GM21447 (cell line): ENCODE measurements around the gene MAT2B.
A peak's percentile ranks its signal among the peaks of the same experiment; 100 is the strongest.

Source experiments
- ATAC-seq: cut with Tn5 transposase; IDR thresholded peaks from one replicate; pipeline ENCODE4 v1.9.1; 2021; ENCODE audit not compliant: unreplicated experiment

The MAT2B gene

GRCh38 chr5:163505368-163506094, at the start of gene MAT2B:
Gene MAT2B (plus strand): TSS chr5:163505619. CDS start chr5:163505687, 68 bp downstream.
- ATAC-seq = peak; percentile 81

- ATAC-seq = no peak
Measured at GRCh38 chr5:163456029-163456589, 49.3 kb upstream of the MAT2B start.

DNA sequence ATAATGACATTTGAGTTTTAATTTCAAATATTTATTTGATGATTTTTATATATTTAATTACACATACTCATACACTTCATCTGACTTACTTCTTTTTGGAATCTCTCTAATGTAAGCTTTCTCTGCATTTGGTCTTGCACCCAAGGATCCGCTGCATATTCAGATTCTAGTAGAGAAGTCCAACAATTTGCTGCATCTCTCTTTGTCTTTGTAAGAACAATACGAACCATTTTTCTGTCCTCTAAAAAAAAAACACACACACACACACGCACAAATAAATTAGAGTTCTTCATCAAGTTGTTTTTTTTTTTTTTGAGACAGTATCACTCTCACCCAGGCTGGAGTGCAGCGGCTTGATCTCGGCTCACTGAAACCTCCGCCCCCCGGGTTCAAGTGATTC, 48.6 kb upstream of the MAT2B start:
- no peak for ATAC-seq

DNA sequence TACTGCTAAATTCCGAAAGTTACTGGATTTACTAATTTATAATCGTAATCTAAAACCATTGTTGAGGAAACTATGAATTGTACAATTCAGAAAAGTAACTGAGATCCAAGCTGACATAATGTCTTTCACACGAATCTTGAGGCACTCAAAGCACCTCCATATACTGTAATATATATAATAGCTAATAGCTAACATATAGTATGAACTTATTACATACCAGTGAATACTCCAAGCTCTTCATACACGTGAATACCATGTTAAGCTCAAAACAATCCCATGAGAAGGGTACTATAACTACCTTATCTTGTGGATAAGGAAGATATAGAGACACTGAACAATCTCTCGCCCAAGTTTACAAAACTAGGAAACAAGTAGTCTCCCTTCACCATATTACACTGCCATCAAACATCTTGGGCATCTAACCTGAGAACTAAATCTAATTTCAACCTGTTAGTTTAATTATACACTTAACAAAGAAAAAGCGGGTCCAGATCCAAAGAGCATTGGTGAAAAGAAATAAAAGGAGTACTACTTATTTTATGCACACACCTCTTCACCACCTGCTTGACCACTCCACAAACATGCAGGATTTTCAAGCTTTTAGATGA, 46.5 kb upstream of the MAT2B start:
- ATAC-seq = no peak

DNA sequence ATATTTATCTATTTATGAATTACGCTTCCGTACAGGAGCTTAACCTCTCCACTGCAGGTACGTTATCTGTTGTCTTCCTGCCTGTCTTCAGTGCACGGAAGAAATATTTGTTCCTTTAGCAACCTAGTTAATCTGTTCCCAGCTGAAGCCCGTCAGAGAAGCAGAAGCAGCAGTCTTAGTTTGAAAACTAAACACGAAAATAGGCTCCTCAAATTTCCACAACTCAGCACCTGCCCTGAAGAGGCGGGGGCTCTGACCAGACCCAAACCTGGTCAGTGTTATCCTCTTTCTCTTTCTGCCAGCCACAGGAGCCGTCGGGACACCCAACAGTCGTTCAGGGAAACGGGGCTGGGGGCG, 46.0 kb upstream of the MAT2B start:
- ATAC-seq = peak; percentile 5

GRCh38 chr5:163459819-163460561, 45.4 kb upstream of the MAT2B start, which contains the start of gene NUDCD2:
Gene NUDCD2 (minus strand): TSS chr5:163460102. CDS start chr5:163460050, 52 bp downstream.
- ATAC-seq = peak; percentile 79

DNA sequence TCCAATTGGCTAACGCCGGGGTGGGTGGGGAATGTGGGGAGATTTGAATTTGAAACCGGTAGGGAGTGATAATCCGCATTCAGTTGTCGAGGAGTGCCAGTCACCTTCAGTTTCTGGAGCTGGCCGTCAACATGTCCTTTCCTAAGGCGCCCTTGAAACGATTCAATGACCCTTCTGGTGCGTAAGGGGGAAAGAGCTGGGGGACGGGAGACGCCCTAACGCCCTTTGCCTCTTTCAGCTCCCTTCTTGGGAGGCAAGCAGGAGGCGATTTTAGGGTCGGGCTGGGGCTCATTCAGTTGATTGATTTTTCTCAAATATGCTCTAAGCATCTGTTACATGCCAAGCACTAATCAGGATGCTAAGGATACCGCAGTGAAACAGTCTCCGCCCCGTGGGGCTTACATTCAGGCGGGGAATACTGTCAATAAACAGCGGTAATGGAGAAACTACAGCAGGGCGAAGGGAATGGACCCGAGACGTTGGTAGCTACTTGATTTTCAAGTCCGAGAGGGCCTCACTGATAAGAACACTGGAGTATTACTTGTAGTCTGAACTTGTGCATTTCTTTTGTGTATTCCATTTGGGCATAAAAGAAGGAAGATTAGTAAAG, 44.8 kb upstream of the MAT2B start, which contains the start of gene HMMR:
HMMR (plus strand) TSS at position 71 of the 610 bp plus-strand sequence; CDS start at position 132, 61 bp downstream.
- peak; percentile 2 for ATAC-seq

DNA sequence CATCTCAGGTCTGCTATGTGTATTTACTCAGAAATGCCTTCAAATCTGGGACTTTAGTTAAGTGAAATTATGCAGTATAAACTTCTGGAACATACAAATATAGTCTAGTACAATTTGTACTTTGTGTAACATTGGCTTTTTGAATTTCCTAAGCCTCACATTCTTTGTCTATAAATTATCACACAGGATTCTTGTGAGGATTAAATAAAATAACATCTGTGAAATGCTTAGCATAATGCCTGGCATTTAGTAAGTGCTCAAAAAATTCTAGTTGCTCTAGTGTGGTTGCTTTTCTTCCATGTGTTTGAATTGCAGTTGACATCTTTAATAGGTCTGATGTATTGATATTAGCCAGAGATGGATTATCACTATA, 42.4 kb upstream of the MAT2B start:
- no peak for ATAC-seq

GRCh38 chr5:163467682-163468081, 37.7 kb upstream of the MAT2B start:
- no peak for ATAC-seq

DNA sequence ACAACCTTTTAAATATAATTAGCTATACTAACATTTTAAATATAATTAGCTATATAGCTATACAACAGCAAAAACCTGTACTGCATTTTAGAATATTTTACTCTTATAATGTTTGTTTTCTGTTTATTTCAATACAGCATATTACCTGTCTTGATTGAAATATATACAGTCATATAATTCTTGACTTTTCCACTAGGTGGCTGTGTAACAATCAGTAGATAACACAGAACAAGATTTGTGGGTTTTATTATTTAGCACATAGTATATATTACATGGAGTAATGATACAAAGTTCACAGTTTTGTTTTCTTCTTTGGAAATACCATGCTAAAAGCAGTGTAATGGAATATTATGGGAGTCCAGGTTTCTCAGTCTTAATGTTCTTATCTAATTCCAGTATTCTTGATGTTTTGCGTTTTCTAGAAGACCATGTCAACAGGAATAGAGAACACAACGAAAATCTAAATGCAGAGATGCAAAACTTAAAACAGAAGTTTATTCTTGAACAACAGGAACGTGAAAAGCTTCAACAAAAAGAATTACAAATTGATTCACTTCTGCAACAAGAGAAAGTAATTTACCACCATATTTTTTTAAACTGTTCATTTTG, 31.7 kb upstream of the MAT2B start:
- ATAC-seq = no peak

- ATAC-seq = no peak
Measured at GRCh38 chr5:163475411-163475810, 30.0 kb upstream of the MAT2B start.

GRCh38 chr5:163478126-163478981, 27.1 kb upstream of the MAT2B start:
- no peak for ATAC-seq

- ATAC-seq = no peak
Measured at GRCh38 chr5:163478982-163479271, 26.5 kb upstream of the MAT2B start.

GRCh38 chr5:163489055-163489744, 16.2 kb upstream of the MAT2B start:
- no peak for ATAC-seq

GRCh38 chr5:163489745-163490075, 15.7 kb upstream of the MAT2B start:
- no peak for ATAC-seq

- no peak for ATAC-seq
Measured at GRCh38 chr5:163496286-163496685, 9.1 kb upstream of the MAT2B start.

DNA sequence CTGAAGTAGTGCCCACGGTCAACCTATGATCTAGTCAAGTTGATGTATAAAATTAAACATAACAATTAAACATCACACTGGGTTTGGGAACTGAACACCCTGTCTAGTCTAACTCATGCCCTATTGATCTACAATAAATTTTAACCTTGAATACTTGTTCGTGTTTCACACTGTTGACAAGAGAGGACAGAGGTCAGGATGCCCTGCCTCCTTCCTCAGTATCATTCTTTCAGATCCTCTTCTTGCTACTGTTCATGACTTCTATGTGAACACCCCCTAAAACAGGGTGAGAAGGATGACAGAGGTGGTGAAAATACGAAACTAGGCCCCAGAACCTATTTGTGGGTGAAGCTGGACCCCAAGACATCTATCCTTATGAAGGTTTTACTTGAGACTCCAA, 8.1 kb upstream of the MAT2B start:
- ATAC-seq = no peak

GRCh38 chr5:163498886-163499285, 6.5 kb upstream of the MAT2B start:
- ATAC-seq = no peak

DNA sequence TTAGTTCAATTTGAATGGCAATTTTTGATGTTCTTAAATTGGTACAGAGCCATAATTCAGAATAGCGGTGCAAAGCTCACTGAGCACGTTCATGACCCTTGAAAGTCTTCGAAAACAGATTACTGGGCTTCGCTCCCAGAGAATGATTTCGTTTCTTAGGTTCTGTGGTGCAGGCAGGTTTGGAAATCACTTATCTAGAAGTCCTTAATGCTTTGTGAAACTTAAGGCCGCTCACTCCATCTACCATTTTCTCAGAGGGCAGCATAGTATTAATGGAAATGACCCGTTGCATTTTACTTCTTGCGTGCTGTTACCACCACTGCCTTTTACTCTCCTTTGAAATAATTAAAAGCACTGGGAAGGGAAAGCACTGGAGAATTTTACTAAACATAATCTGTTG, 2.9 kb upstream of the MAT2B start:
- no peak for ATAC-seq
